Measurements from ENCODE around the gene MCRIP1. TPM values are rescaled to one million over a fixed set of nuclear protein-coding genes. Genes with fewer than 3 reads are reported as not detected.

MCRIP1 gene
- total and polyA plus RNA-seq, 2 of the 8 experiments (the other 6 are each of a cell fraction or from before 2014, with no cell fraction given) = 103 to 151 TPM

GRCh38 chr17:81823820-81824550 lies 9.1 kb downstream of the MCRIP1 start:
- no peak for FAIRE-seq
- WGBS, 2 experiments (ENCODE audit: extremely low coverage in 1 of 2, insufficient coverage in 1 of 2, insufficient read length in 1 of 2, insufficient replicate concordance in 2 of 2, low coverage in 1 of 2, low lambda C conversion rate in 2 of 2, missing lambda C conversion rate in 1 of 2) = 93% methylated on average over 29 of the region's 33 CpGs; no CpG with 5 or more reads in 1 of the 2 experiments
- Histone ChIP-seq H3K14ac (ENCODE audit: insufficient read length) (no peak overlapping the region), H2BK20ac (ENCODE audit: low read length) (no peak overlapping the region), H2BK120ac (replicated peaks; ENCODE audit: low read depth, low read length) (no peak overlapping the region), H3K79me1 (ENCODE audit: low read depth, low read length) (peaks cover 2% of the 10 kb centered on the region; the same call in 1 of the 2 replicates), H3K4me2 (ENCODE audit: insufficient read depth in 1 of 2, low read depth in 2 of 2, low read length in 2 of 2) (no peak overlapping the region), H3K23me2 (ENCODE audit: low read depth, low read length) (no peaks in the 10 kb centered on the region), H4K8ac (ENCODE audit: extremely low read depth, insufficient read depth, low read length) (no peak overlapping the region), H2BK12ac (ENCODE audit: low read depth, low read length) (no peak overlapping the region), H3K9ac (replicated peaks in 1 of 4; ENCODE audit: extremely low read depth in 1 of 4, low read depth in 3 of 4, low read length in 3 of 4) (0 out of 7 replicates have a peak overlapping the region, but pooled peaks of 1 of the 4 experiments have one; percentile 3), H3K9me3 (ENCODE audit: insufficient read depth in 2 of 2, low read depth in 1 of 2, low read length in 1 of 2) (no peaks in the 10 kb centered on the region), H3K23ac (ENCODE audit: insufficient read length) (no peak overlapping the region), H3K27me3 (replicated peaks in 1 of 4; ENCODE audit: control insufficient read depth in 3 of 4, extremely low read depth in 1 of 4, insufficient read depth in 3 of 4, low read length in 3 of 4) (no peaks in the 10 kb centered on the region), H3K27ac (ENCODE audit: low read depth, low read length) (no peak overlapping the region), H3K36me3 (ENCODE audit: control insufficient read depth in 2 of 4, insufficient read depth in 4 of 4, low read length in 3 of 4) (no peaks in the 10 kb centered on the region), H3K56ac (replicated peaks; ENCODE audit: insufficient read length, low read depth, low read length) (no peak overlapping the region), H2AK5ac (ENCODE audit: low read depth, low read length) (no peak overlapping the region), H3K4me1 (replicated peaks in 1 of 4; ENCODE audit: control insufficient read depth in 3 of 4, insufficient read depth in 4 of 4, low read length in 3 of 4) (peaks cover 0 to 16% (median 9%) of the 10 kb centered on the region in 4 experiments; a peak in 5 of 7 replicates), H2AFZ (ENCODE audit: low read length) (no peak overlapping the region), H4K20me1 (replicated peaks in 1 of 2; ENCODE audit: control insufficient read depth in 1 of 2, insufficient read depth in 2 of 2, low read length in 2 of 2) (peaks cover 4 to 13% of the 10 kb centered on the region in 2 experiments), H3K4ac (replicated peaks; ENCODE audit: insufficient read length, low read depth, low read length) (no peak overlapping the region), H2BK15ac (ENCODE audit: low read length) (no peak overlapping the region), H4K5ac (ENCODE audit: insufficient read length, low read depth, low read length) (no peak overlapping the region), H3K79me2 (ENCODE audit: control insufficient read depth in 1 of 2, insufficient read depth in 2 of 2, low read length in 2 of 2) (peaks cover 0 to 3% of the 10 kb centered on the region in 2 experiments; a peak in 1 of 4 replicates), H3K4me3 (ENCODE audit: extremely low read depth in 1 of 4, insufficient read depth in 2 of 4, low read depth in 3 of 4, low read length in 4 of 4) (no peak overlapping the region), H4K91ac (replicated peaks; ENCODE audit: insufficient read length, low read length) (no peak overlapping the region), H3K18ac (ENCODE audit: extremely low read depth, low read length) (no peak overlapping the region), H2BK5ac (ENCODE audit: low read depth, low read length) (no peak overlapping the region)
- ChIA-PET CTCF (ENCODE audit: partially characterized antibody) (interaction anchor here (1.5 kb wide), 1 partner anchor 13 kb away, joined by 5 read pairs; no protein-coding TSS in a partner anchor), POLR2A (ENCODE audit: partially characterized antibody) (interaction anchor here (1.3 to 2.2 kb wide), 4 partner anchors 10 to 18 kb away, joined by 3 to 9 read pairs (median 4); partner anchors contain the start of gene MCRIP1)
- DNase-seq (ENCODE audit: low read depth in 1 of 2, low spot score in 2 of 2) = no peak
- TF ChIP-seq, protein P1, sequence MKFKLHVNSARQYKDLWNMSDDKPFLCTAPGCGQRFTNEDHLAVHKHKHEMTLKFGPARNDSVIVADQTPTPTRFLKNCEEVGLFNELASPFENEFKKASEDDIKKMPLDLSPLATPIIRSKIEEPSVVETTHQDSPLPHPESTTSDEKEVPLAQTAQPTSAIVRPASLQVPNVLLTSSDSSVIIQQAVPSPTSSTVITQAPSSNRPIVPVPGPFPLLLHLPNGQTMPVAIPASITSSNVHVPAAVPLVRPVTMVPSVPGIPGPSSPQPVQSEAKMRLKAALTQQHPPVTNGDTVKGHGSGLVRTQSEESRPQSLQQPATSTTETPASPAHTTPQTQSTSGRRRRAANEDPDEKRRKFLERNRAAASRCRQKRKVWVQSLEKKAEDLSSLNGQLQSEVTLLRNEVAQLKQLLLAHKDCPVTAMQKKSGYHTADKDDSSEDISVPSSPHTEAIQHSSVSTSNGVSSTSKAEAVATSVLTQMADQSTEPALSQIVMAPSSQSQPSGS (IDR thresholded peaks at IDR 0.05; ENCODE audit: low read length) = no peak
- no peak for TF ChIP-seq EZH2 (IDR thresholded peaks at IDR 0.05; ENCODE audit: low read depth, low read length, severe bottlenecking)
- TF ChIP-seq, protein P2, sequence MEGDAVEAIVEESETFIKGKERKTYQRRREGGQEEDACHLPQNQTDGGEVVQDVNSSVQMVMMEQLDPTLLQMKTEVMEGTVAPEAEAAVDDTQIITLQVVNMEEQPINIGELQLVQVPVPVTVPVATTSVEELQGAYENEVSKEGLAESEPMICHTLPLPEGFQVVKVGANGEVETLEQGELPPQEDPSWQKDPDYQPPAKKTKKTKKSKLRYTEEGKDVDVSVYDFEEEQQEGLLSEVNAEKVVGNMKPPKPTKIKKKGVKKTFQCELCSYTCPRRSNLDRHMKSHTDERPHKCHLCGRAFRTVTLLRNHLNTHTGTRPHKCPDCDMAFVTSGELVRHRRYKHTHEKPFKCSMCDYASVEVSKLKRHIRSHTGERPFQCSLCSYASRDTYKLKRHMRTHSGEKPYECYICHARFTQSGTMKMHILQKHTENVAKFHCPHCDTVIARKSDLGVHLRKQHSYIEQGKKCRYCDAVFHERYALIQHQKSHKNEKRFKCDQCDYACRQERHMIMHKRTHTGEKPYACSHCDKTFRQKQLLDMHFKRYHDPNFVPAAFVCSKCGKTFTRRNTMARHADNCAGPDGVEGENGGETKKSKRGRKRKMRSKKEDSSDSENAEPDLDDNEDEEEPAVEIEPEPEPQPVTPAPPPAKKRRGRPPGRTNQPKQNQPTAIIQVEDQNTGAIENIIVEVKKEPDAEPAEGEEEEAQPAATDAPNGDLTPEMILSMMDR (IDR thresholded peaks at IDR 0.05; ENCODE audit: control extremely low read depth in 1 of 3, insufficient read depth in 1 of 3, low read depth in 1 of 3, low read length in 3 of 3) = no peak
- TF ChIP-seq CBX5 (IDR thresholded peaks at IDR 0.05; ENCODE audit: low read depth, low read length) = no peak
- TF ChIP-seq SUZ12 (IDR thresholded peaks at IDR 0.05; ENCODE audit: low read length) = no peak
- TF ChIP-seq RNF2 (IDR thresholded peaks at IDR 0.05; ENCODE audit: borderline replicate concordance, low read depth, low read length, missing control alignments, poor library complexity, severe bottlenecking) = no peak

All from H1 (cell line).